Measurements from ENCODE around the gene MYOC. TPM values are rescaled to one million over a fixed set of nuclear protein-coding genes. Genes with fewer than 3 reads are reported as not detected.

The MYOC gene
- total and polyA plus RNA-seq, 2 experiments from 2014 or later = not detected

- no peak overlapping the region for H3K27ac ChIP-seq
- no peaks in the 10 kb centered on the region for H3K4me1 ChIP-seq (ENCODE audit: insufficient read depth)
- no peaks in the 10 kb centered on the region for H3K9me2 ChIP-seq (replicated peaks; ENCODE audit: insufficient read depth)
- H3K27me3 ChIP-seq = no peaks in the 10 kb centered on the region
- 77% methylated on average over 1 of the region's 1 CpG for WGBS (ENCODE audit: low lambda C conversion rate, missing lambda C conversion rate)
- H3K36me3 ChIP-seq (replicated peaks; ENCODE audit: insufficient read depth, low read depth) = peaks cover 4% of the 10 kb centered on the region
- H2AFZ ChIP-seq = no peak overlapping the region
- no peak overlapping the region for H3K4me3 ChIP-seq
- no peak overlapping the region for H3K4me2 ChIP-seq
- no peaks in the 10 kb centered on the region for H4K20me1 ChIP-seq (ENCODE audit: insufficient read depth, poor library complexity, severe bottlenecking)
- DNase-seq (ENCODE audit: low spot score) = no peak
- no peaks in the 10 kb centered on the region for H3K79me2 ChIP-seq
- no peak for TF ChIP-seq EZH2phosphoT487 (IDR thresholded peaks at IDR 0.05; ENCODE audit: low read depth, severe bottlenecking, unreplicated experiment)
- TF ChIP-seq EZH2 (IDR thresholded peaks at IDR 0.05; ENCODE audit: borderline replicate concordance) = no peak
- TF ChIP-seq CTCF (IDR thresholded peaks at IDR 0.05; ENCODE audit: poor library complexity) = no peak
- no peaks in the 10 kb centered on the region for H3K9me3 ChIP-seq (ENCODE audit: low read depth)
Measured at GRCh38 chr1:171590022-171590421, 62.5 kb downstream of the MYOC start.

- DNase-seq (ENCODE audit: low spot score) = no peak
- no peak overlapping the region for H3K4me3 ChIP-seq
- H3K27ac ChIP-seq = no peak overlapping the region
- H3K9me3 ChIP-seq (ENCODE audit: low read depth) = no peaks in the 10 kb centered on the region
- no peaks in the 10 kb centered on the region for H4K20me1 ChIP-seq (ENCODE audit: insufficient read depth, poor library complexity, severe bottlenecking)
- H3K27me3 ChIP-seq = no peaks in the 10 kb centered on the region
- no peak for TF ChIP-seq EZH2phosphoT487 (IDR thresholded peaks at IDR 0.05; ENCODE audit: low read depth, severe bottlenecking, unreplicated experiment)
- TF ChIP-seq EZH2 (IDR thresholded peaks at IDR 0.05; ENCODE audit: borderline replicate concordance) = no peak
- TF ChIP-seq CTCF (IDR thresholded peaks at IDR 0.05; ENCODE audit: poor library complexity) = no peak
- 100% methylated on average over 2 of the region's 2 CpGs for WGBS (ENCODE audit: low lambda C conversion rate, missing lambda C conversion rate)
- H3K4me2 ChIP-seq = no peak overlapping the region
- H3K9me2 ChIP-seq (replicated peaks; ENCODE audit: insufficient read depth) = no peaks in the 10 kb centered on the region
- H3K79me2 ChIP-seq = no peaks in the 10 kb centered on the region
- no peak overlapping the region for H2AFZ ChIP-seq
- peaks cover under 1% of the 10 kb centered on the region for H3K36me3 ChIP-seq (replicated peaks; ENCODE audit: insufficient read depth, low read depth)
- no peaks in the 10 kb centered on the region for H3K4me1 ChIP-seq (ENCODE audit: insufficient read depth)
Measured at GRCh38 chr1:171588230-171588629, 64.3 kb downstream of the MYOC start.

GRCh38 chr1:171585715-171586114, 66.8 kb downstream of the MYOC start:
- no peaks in the 10 kb centered on the region for H3K36me3 ChIP-seq (replicated peaks; ENCODE audit: insufficient read depth, low read depth)

More at GRCh38 chr1:171585715-171586114, 66.8 kb downstream of the MYOC start:
- TF ChIP-seq CTCF (IDR thresholded peaks at IDR 0.05; ENCODE audit: poor library complexity) (no peak), EZH2phosphoT487 (IDR thresholded peaks at IDR 0.05; ENCODE audit: low read depth, severe bottlenecking, unreplicated experiment) (no peak), EZH2 (IDR thresholded peaks at IDR 0.05; ENCODE audit: borderline replicate concordance) (no peak)
- Histone ChIP-seq H3K9me3 (ENCODE audit: low read depth) (no peaks in the 10 kb centered on the region), H3K4me3 (no peak overlapping the region), H3K4me1 (ENCODE audit: insufficient read depth) (no peaks in the 10 kb centered on the region), H4K20me1 (ENCODE audit: insufficient read depth, poor library complexity, severe bottlenecking) (no peaks in the 10 kb centered on the region), H3K79me2 (no peaks in the 10 kb centered on the region), H3K9me2 (replicated peaks; ENCODE audit: insufficient read depth) (no peaks in the 10 kb centered on the region), H3K4me2 (no peak overlapping the region), H3K27me3 (no peaks in the 10 kb centered on the region), H3K27ac (no peak overlapping the region), H2AFZ (no peak overlapping the region)
- WGBS (ENCODE audit: low lambda C conversion rate, missing lambda C conversion rate) = 92% methylated on average over 9 of the region's 9 CpGs
- no peak for DNase-seq (ENCODE audit: low spot score)

Other genes with a start within 250 kb of the MYOC start
- 85.2 and 102 TPM in 2 replicates for gene PRRC2C, start 167.2 kb downstream of the MYOC start, total RNA-seq
- gene PRRC2C, start 167.2 kb downstream of the MYOC start, polyA plus RNA-seq = 120 and 147 TPM in 2 replicates
- not detected in 2 replicates for gene MYOCOS, start 30.4 kb downstream of the MYOC start, total RNA-seq
- gene MYOCOS, start 30.4 kb downstream of the MYOC start, polyA plus RNA-seq = not detected in 2 replicates
- gene VAMP4, start 89.4 kb upstream of the MYOC start, total RNA-seq = 8.9 and 9.1 TPM in 2 replicates
- 5.8 and 9.5 TPM in 2 replicates for gene VAMP4, start 89.4 kb upstream of the MYOC start, polyA plus RNA-seq
- gene METTL13, start 129.0 kb upstream of the MYOC start, total RNA-seq = 18.9 and 24.4 TPM in 2 replicates
- 19.5 and 24.0 TPM in 2 replicates for gene METTL13, start 129.0 kb upstream of the MYOC start, polyA plus RNA-seq
- gene DNM3, start 188.8 kb upstream of the MYOC start, total RNA-seq = 0.88 and 1.5 TPM in 2 replicates
- gene DNM3, start 188.8 kb upstream of the MYOC start, polyA plus RNA-seq = 0.39 TPM in 1 of 2 replicates, not detected in the other